Effector memory CD4-positive, alpha-beta T cell (primary cell): ENCODE data around the gene MYBPC2.

Source experiments
- DNase-seq, 3 donors: peaks; one replicate each; pipeline ENCODE4 v3.0.0-alpha.2; 2020
- H3K27ac ChIP-seq: 2 replicates; pipeline ENCODE4 v1.7.0; 2013; ENCODE audit warnings: mild to moderate bottlenecking, low read length, moderate library complexity; ENCODE audit not compliant: insufficient read depth, poor library complexity, severe bottlenecking
- H3K27me3 ChIP-seq: replicated peaks from 2 replicates; pipeline ENCODE4 v1.7.0; 2013; ENCODE audit warnings: mild to moderate bottlenecking, low read length; ENCODE audit not compliant: insufficient read depth, control insufficient read depth, poor library complexity, severe bottlenecking
- H3K36me3 ChIP-seq: 2 replicates; pipeline ENCODE4 v1.7.0; 2013; ENCODE audit warnings: mild to moderate bottlenecking, low read length, moderate library complexity; ENCODE audit not compliant: control insufficient read depth, insufficient read depth
- H3K4me1 ChIP-seq: 2 replicates; pipeline ENCODE4 v1.7.0; 2013; ENCODE audit warnings: low read length, mild to moderate bottlenecking; ENCODE audit not compliant: control insufficient read depth, insufficient read depth, poor library complexity, severe bottlenecking
- H3K4me3 ChIP-seq: 2 replicates; pipeline ENCODE4 v1.7.0; 2013; ENCODE audit warnings: low read length, low read depth, mild to moderate bottlenecking; ENCODE audit not compliant: insufficient read depth, poor library complexity, severe bottlenecking
- H3K9me3 ChIP-seq: 2 replicates; pipeline ENCODE4 v1.7.0; 2013; ENCODE audit warnings: mild to moderate bottlenecking, low read length, moderate library complexity; ENCODE audit not compliant: control insufficient read depth

Gene MYBPC2

GRCh38 chr19:50509366-50509765 lies 76.7 kb downstream of the MYBPC2 start:
- Histone ChIP-seq H3K9me3 (no peaks in the 10 kb centered on the region), H3K4me3 (no peak overlapping the region), H3K4me1 (peaks cover 12% of the 10 kb centered on the region), H3K36me3 (no peaks in the 10 kb centered on the region), H3K27me3 (no peaks in the 10 kb centered on the region), H3K27ac (no peak overlapping the region)
- no peak for DNase-seq

DNA sequence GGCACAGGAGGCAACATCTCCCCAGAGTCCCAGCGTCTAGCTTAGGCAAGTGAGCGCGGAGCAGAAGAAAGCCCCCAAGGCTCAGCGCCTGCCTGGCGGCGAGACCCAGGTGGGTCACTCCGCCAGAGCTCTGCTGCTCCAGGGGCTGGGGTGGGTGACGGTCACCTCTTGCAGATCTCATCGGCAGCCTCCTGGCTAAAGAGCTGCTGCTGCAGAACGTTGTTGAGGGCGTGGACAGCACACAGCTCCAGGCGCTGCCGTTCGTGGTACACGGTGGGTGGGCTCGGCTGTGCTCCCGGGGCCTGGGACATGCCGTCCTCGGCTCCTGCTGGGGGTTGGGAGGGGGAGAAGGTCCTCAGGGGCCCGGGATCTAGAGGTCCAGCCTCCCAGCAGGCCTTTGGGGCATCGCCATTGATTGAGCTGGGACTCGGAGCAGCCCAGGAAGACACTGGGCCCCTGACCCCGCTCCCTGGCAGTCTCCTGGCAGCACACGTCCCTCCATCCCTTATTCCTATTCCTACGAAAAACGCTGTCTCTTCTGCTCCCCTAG lies 77.5 kb downstream of the MYBPC2 start:
- Histone ChIP-seq H3K4me1 (peaks cover 12% of the 10 kb centered on the region), H3K36me3 (no peaks in the 10 kb centered on the region), H3K27me3 (no peaks in the 10 kb centered on the region), H3K9me3 (no peaks in the 10 kb centered on the region), H3K4me3 (peak overlapping the region; percentile 52), H3K27ac (peak overlapping the region; percentile 81)
- no peak for DNase-seq

DNA sequence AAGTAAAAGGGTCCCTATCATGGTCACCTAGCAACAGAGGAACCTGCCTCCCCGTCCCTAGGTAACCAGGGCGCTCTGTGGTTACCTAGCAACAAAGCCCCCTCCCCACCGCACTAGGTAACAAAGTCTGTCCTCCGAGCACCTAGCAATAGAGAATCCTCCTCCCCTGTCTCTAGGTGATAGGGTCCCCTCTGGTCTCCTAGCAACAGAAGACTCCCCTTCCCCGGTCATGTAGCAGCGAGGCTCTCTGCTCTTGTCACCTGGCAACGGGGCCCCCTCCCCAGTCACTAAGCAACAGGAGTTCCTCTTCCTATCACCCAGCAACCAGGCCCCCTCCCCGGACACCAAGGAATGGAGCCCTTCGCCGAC lies 78.0 kb downstream of the MYBPC2 start:
- peak overlapping the region; percentile 81 for H3K27ac ChIP-seq
- no peaks in the 10 kb centered on the region for H3K27me3 ChIP-seq
- peaks cover 12% of the 10 kb centered on the region for H3K4me1 ChIP-seq
- peak overlapping the region; percentile 52 for H3K4me3 ChIP-seq
- no peaks in the 10 kb centered on the region for H3K9me3 ChIP-seq
- H3K36me3 ChIP-seq, result no peaks in the 10 kb centered on the region
- DNase-seq, result no peak

DNA sequence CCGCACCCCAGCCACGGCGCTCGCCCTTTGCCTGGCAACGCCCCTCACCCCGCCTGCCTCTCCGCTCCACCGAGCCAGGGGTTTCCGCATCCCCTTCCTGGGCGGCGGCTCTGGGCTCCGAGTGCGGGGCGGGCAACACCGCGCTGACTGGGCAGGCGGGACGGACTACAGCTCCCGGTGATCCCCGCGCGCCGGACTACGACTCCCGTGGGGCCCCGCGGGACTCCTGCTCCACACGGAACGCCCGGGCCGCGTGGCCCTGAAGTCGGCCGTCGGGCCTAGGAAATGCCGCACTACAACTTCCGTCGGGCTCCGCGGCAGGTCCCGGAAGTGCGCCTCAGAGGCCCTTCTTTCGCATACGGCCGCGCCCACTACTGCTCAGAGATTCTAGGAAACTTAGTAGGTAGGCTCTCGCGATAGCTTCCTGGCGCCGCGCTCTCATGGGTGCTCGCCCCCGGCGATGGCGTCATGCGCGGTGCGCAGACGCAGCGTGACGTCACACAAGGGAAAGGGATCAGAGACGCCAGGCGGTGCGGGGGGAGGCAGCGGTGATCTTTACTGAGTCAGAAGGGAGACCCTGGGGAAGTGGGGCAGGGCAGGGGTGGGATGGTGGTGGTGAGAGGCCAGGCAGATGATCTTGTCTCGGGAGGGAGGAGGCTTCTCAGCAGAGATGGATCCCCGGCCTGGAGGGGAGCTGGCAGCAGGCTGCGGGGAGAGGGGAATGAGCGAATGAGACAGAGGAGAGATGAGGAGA lies 78.6 kb downstream of the MYBPC2 start, which contains the start of gene JOSD2:
TSS of gene JOSD2 (minus strand) at position 123 of the 754 bp plus-strand sequence. CDS start 760 bp downstream, outside the sequence.
- Histone ChIP-seq H3K27me3 (no peaks in the 10 kb centered on the region), H3K4me1 (peaks cover 12% of the 10 kb centered on the region), H3K36me3 (no peaks in the 10 kb centered on the region), H3K9me3 (no peaks in the 10 kb centered on the region), H3K27ac (peak within 1 kb of the TSS; percentile 81), H3K4me3 (peak within 1 kb of the TSS; percentile 52)
- peak; percentile 94 to 96 (median 95) for DNase-seq

DNA sequence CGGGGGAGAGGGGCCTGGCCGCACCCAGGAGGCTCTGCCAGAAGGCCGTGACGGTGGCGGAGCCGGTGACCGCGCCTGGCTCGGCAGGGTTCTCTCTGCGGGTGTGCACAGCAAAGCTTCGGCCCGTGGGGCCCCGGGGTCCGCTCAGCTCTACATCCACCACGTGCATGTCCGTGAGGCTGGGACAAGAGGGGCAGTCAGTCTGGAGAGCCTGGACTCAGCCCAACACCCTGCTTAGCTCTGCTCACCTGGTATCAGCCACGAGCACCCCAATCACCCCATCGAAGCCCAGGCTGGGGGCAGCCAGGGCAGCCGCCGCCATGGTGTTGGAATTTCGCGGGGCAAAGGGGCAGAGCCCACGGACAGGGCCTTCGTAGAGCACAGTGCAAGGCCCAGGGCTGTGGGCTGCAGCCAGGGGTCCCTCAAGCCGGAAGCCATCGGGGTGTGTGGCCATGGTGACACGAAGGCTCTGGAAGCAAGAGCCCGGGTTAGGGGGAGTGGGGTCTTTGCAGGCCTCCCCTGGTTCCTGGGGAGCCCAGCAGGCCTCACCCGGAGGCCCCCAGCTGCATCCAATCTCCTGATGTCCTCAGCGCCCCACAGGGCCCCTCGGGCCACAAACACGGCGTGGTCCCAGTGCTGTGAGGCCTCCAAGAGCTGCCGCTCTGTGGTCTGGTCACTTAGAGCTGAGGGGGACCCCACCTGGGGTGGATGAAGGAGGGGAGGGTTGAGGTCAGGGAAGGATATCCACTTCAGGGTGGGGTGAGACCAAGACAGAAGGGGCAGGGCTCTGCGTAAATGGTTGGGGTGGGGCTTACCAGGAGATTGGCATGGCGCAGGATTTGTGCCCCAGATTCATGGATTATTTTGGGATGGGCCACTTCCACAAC lies 79.7 kb downstream of the MYBPC2 start:
- Histone ChIP-seq H3K27ac (no peak overlapping the region), H3K36me3 (no peaks in the 10 kb centered on the region), H3K27me3 (no peaks in the 10 kb centered on the region), H3K4me3 (no peak overlapping the region), H3K9me3 (no peaks in the 10 kb centered on the region), H3K4me1 (peaks cover 12% of the 10 kb centered on the region)
- no peak for DNase-seq

- Histone ChIP-seq H3K4me3 (no peak overlapping the region), H3K27ac (no peak overlapping the region), H3K27me3 (no peaks in the 10 kb centered on the region), H3K36me3 (no peaks in the 10 kb centered on the region), H3K4me1 (peaks cover 12% of the 10 kb centered on the region), H3K9me3 (no peaks in the 10 kb centered on the region)
- no peak for DNase-seq
Observed at GRCh38 chr19:50512999-50513745, 80.5 kb downstream of the MYBPC2 start.

GRCh38 chr19:50513746-50514345 lies 81.2 kb downstream of the MYBPC2 start, which contains the start of gene ASPDH:
Gene ASPDH, minus strand, starts transcription at chr19:50513913. Its CDS starts 90 bp downstream, at chr19:50513823.
- H3K4me1 ChIP-seq, result peaks cover 12% of the 10 kb centered on the region
- H3K36me3 ChIP-seq, result no peaks in the 10 kb centered on the region
- no peak within 1 kb of the TSS for H3K27ac ChIP-seq
- no peaks in the 10 kb centered on the region for H3K9me3 ChIP-seq
- H3K27me3 ChIP-seq, result no peaks in the 10 kb centered on the region
- DNase-seq, result no peak
- no peak within 1 kb of the TSS for H3K4me3 ChIP-seq

- Histone ChIP-seq H3K36me3 (no peaks in the 10 kb centered on the region), H3K27me3 (no peaks in the 10 kb centered on the region), H3K4me3 (no peak overlapping the region), H3K4me1 (peaks cover 12% of the 10 kb centered on the region), H3K9me3 (no peaks in the 10 kb centered on the region), H3K27ac (no peak overlapping the region)
- no peak for DNase-seq
Observed at GRCh38 chr19:50514346-50515167, 81.9 kb downstream of the MYBPC2 start.

GRCh38 chr19:50515168-50515561 lies 82.5 kb downstream of the MYBPC2 start:
- H3K36me3 ChIP-seq, result no peaks in the 10 kb centered on the region
- H3K9me3 ChIP-seq, result no peaks in the 10 kb centered on the region
- H3K27ac ChIP-seq, result no peak overlapping the region
- no peak overlapping the region for H3K4me3 ChIP-seq
- peaks cover 12% of the 10 kb centered on the region for H3K4me1 ChIP-seq
- no peaks in the 10 kb centered on the region for H3K27me3 ChIP-seq
- DNase-seq, result no peak
